Suppressor macrophage (primary cell): ENCODE measurements around the gene PLCB4.
A peak's percentile ranks its signal among the peaks of the same experiment; 100 is the strongest.

Experiments used
- DNase-seq, 4 experiments: peaks; one replicate each; pipeline ENCODE4 v3.0.0-alpha.2; 2020 to 2022

Gene PLCB4

GRCh38 chr20:9179867-9180266 is 111.0 kb downstream of the PLCB4 start:
- DNase-seq, result no peak

- DNase-seq, result no peak
These were observed 111.8 kb downstream of the PLCB4 start for GRCh38 chr20:9180481-9181257.

DNA sequence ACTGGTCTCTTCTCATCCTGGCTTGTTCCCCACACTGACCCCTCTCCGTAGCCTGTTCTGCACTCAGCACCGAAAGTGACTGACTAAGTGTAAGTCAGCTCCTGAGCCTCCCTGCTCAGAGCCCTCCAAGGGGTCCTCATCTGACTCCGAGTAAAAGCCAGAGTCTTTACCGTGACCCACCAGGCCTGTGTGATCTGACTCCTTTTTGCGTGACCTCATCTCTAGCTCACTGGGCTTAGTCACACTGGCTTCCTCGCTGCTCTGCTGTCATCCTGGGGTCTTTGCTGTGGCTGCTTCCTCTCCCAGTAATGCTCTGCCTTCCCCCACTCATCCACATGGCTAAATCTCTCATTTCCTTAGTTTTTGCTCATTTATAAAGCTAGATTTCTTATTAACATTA is 116.6 kb downstream of the PLCB4 start:
- DNase-seq, result no peak

GRCh38 chr20:9186396-9186795 is 117.5 kb downstream of the PLCB4 start:
- no peak for DNase-seq

GRCh38 chr20:9195031-9195430 is 126.1 kb downstream of the PLCB4 start:
- DNase-seq, result peak in 2 of 4 experiments; percentile 9 to 12

DNA sequence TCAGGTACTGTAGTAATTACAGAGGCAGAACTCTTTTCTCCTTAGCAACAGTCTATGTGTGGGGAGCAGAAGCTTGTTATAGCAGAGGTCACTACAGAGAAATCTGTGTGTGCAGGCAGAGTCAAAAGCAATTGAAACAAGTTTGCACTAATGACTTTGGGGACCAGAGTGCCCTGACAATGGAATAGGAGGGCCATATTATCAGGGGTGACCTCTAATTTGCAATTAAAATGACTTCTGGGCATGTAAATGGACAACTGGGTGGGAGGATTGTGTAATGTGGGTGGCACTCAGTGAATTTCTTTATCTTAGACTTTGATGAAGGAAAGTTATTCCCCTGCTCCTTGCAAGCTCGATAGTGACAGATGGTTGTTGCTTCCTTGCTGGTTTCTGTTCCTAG is 127.2 kb downstream of the PLCB4 start:
- DNase-seq, result no peak

DNA sequence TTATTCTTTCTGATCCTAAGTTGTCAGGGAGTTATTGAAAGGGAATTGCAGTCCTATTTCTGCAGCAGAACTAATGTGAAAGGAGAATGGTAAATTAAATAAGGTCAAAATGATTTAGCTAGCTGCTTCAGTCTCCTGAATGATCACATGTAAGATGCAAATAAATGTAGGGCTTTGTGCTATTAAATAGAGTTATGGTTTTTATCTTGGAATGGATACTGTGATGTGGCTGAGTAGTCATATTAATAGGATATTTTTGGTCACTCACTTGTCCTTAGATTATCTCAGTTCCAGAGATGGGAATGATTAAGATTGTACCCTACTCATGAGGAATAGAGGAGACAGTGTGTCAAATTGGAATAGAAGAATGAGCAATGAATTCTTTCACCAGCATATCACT is 129.6 kb downstream of the PLCB4 start:
- no peak for DNase-seq

GRCh38 chr20:9200196-9200595 is 131.3 kb downstream of the PLCB4 start:
- no peak for DNase-seq

GRCh38 chr20:9200620-9201019 is 131.7 kb downstream of the PLCB4 start:
- DNase-seq, result no peak

GRCh38 chr20:9202420-9203080 is 133.7 kb downstream of the PLCB4 start:
- DNase-seq, result peak in 1 of 4 experiments; percentile 5

- no peak for DNase-seq
These were observed 134.2 kb downstream of the PLCB4 start for GRCh38 chr20:9203081-9203447.

- DNase-seq, result no peak
These were observed 136.1 kb downstream of the PLCB4 start for GRCh38 chr20:9204979-9205378.

DNA sequence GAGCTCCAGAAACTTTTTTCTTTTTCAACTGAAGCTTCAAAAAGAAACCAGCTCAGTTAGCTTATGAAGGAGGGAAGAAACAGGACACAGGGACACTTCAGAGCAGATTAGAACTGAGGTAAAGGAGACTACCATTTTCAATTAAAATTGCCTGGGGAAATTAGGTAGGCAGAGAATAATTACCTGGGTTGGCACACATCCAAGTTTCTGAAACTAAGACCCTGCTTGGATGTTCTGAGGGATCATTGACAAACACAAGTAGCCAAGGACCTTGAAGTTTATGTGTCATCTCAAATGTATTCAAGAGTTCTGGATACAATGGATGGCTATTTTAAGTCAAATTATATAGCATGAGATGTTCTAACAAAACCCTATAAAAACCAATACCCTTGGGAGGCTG is 137.6 kb downstream of the PLCB4 start:
- no peak for DNase-seq

DNA sequence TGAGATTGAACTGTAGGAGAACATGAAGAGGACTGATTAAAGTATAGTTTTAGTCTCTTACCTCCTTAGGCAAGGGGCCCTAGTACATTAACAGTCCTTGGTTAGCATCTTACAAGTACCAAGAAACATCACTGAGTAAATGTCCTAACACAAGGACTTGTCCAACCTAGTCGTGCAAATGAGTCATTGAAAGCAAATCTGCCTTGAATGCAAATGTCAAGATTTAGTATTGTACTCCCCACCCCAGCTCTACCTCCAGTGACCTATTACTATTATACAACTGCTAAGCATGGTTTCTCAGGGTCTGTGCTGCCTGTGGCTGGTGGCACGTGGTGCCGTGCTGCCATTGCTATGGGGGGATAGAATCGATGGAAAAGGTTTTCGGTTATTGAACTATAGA is 138.4 kb downstream of the PLCB4 start:
- no peak for DNase-seq

DNA sequence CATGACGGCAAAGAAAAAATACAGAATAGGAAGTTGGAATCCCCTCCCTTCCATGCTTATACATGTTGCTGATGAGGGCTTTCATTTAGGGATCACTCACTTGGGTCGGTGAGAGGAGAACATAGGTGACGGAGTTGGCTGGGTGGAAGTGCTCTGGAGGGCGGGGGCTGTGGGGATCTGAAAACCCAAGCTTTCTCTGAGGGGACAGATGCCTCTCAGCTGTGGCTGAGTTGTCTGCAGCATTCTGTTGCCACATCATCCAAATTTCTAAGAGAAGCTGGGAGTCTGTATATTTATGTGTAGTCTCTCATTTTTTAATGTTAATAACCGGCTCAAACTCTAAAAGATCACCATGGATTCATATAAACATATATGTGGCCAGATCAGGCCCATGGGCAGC is 141.5 kb downstream of the PLCB4 start:
- no peak for DNase-seq

- no peak for DNase-seq
These were observed 142.3 kb downstream of the PLCB4 start for GRCh38 chr20:9211016-9211760.

GRCh38 chr20:9212735-9213134 is 143.8 kb downstream of the PLCB4 start:
- no peak for DNase-seq

DNA sequence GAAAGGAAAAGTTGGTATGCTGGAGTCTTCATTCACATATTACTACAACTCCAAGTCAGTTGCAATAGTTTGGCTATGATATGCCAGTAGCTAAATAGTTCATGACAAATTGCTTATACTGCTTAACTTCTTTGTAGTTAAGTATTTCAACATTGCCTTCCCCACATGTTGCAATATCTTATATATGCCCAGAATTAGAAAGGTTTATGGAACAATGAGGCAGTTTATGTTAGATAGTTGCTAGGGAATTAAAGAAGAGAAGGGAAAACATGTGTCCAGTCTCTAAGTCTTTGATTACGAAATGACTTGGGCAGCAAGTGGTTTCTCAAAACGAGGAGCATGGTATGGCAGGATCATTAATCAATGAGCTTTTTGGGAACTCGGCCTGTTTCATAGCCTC is 145.8 kb downstream of the PLCB4 start:
- peak; percentile 30 to 85 (median 54) for DNase-seq

- peak in 3 of 4 experiments; percentile 9 to 37 (median 9) for DNase-seq
These were observed 146.7 kb downstream of the PLCB4 start for GRCh38 chr20:9215539-9215938.

DNA sequence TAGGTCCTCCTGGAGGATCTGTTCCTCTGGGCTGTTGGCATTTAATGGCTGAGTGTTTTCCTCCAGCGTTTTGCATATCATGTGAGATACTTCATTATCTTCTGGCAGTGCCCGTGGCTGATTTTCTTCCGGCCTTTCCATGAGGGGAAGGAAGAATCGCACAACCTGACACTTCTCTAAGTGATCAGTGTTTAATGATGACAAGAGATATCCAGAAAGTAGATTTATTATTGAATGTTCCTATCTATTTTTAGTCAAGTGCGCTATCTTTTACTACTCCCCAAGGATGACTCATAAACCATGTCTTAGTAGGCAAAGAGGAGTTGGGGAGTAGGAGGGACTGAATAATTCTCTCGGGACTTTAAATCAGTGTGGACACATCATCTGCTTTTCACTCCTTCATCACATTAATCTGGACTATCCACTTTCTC is 149.7 kb downstream of the PLCB4 start:
- DNase-seq, result peak in 2 of 4 experiments; percentile 11 to 12

DNA sequence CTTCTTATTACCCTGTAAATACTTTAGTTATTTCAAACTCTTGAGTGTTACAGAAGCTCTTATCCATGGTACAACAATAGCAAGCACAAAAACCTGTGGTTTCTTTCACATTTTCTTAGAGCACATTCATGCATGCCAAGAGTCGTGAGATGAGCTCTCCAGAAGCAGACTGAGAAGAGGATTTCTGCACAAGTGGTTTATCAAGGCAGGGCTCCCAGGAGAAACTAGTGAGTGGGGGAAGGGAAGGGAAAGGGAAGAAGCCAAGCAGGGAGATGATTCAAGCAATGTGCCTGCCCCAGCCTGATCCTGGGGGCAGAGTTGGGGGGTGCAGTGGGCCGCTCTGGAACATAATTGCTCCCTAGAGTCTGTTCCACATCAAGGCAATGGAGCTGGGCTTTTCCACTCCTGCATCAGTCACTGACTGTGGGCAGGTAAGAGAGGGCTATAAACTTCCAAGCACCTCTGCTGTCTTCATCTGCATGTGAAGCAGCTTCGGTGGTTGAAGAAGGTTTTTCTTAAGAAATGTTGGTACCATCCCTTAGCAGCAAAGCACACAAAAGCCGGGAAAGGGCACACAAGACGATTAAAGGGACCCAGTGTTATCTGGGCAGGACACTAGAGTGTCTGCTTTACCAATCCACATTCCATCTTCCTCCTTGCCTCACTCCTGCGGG is 152.1 kb downstream of the PLCB4 start:
- DNase-seq, result no peak

- DNase-seq, result no peak
These were observed 154.4 kb downstream of the PLCB4 start for GRCh38 chr20:9223296-9223695.

- DNase-seq, result peak; percentile 16 to 49 (median 45)
These were observed 157.0 kb downstream of the PLCB4 start for GRCh38 chr20:9225879-9226278.
